A549 (cell line): ENCODE data around the gene SLC6A6. TPM values are rescaled to one million over a fixed set of nuclear protein-coding genes. Genes with fewer than 3 reads are reported as not detected.

Experiments used
- ATAC-seq, 2 experiments: fragments of 200-7000 bp in 1 of 2; fragments of >200 bp in 1 of 2; cut with Nextera tagmentation in 1 of 2; cut with Tn5 transposase in 1 of 2; 3 replicates each; pipeline versions ENCODE4 v1.8.0 to v1.9.1; 2018 to 2020; ENCODE audit warnings: mild to moderate bottlenecking in 1 of 2, moderate library complexity in 1 of 2
- CTCF ChIA-PET: fragments of 300-600 bp; sonication (Branson Sonifier 250); formaldehyde crosslinking; extraction: SDS; loops from one replicate; lab custom pipeline; 2021; ENCODE audit warnings: antibody characterized with exemption, inconsistent platforms; lab: Yijun Ruan, JAX
- POLR2A ChIA-PET: fragments of 350-600 bp; formaldehyde crosslinking; extraction: SDS; loops from one replicate; lab custom pipeline; 2021; ENCODE audit warnings: antibody characterized with exemption, inconsistent platforms; lab: Yijun Ruan, JAX
- DNase-seq, 2 experiments: peaks; one replicate each; pipeline versions ENCODE4 v3.0.0 to v3.0.0-alpha.2; 2011 to 2016; ENCODE audit warnings: low read depth in 1 of 2, low spot score in 1 of 2
- FAIRE-seq: peaks from 2 replicates; lab custom pipeline; 2011; peaks lifted over from hg19 to GRCh38; lab: Jason Lieb, UNC
- H3K27ac ChIP-seq, 2 experiments: fragments of >200 bp; sonication (Bioruptor Twin); formaldehyde crosslinking; 3 replicates each; pipeline ENCODE4 v1.5.1; 2016 to 2017
- H3K4me1 ChIP-seq: fragments of >200 bp; sonication (Bioruptor Twin); formaldehyde crosslinking; 3 replicates; pipeline ENCODE4 v1.6.1; 2016
- H3K4me2 ChIP-seq: fragments of >200 bp; sonication (Bioruptor Twin); formaldehyde crosslinking; 3 replicates; pipeline ENCODE4 v1.6.1; 2016
- H3K4me3 ChIP-seq: fragments of >200 bp; sonication (Bioruptor Twin); formaldehyde crosslinking; 3 replicates; pipeline ENCODE4 v1.5.1; 2016
- H3K9me3 ChIP-seq: fragments of >200 bp; sonication (Bioruptor Twin); formaldehyde crosslinking; 3 replicates; pipeline ENCODE4 v1.6.1; 2016
- CBX8 ChIP-seq: fragments of 200-600 bp; sonication (generic); IDR thresholded peaks from 2 replicates; pipeline ENCODE4 v1.6.1; 2016
- ESRRA ChIP-seq: fragments of 150-350 bp; IDR thresholded peaks from 2 replicates; pipeline ENCODE4 v1.6.1; 2014; ENCODE audit warnings: mild to moderate bottlenecking, low read length, borderline replicate concordance
- FOSL2 ChIP-seq, 2 experiments: fragments of 450-650 bp in 1 of 2; fragments of >200 bp in 1 of 2; sonication (Bioruptor Twin) in 1 of 2; formaldehyde crosslinking; IDR thresholded peaks; 2 replicates each; pipeline versions ENCODE4 v1.5.0 to v1.6.1; 2016 to 2020; ENCODE audit warnings: mild to moderate bottlenecking in 1 of 2, moderate library complexity in 1 of 2
- HEYL ChIP-seq: fragments of 250-450 bp; sonication (Bioruptor Pico); IDR thresholded peaks from 2 replicates; pipeline ENCODE4 v1.8.0; 2021; ENCODE audit warnings: mild to moderate bottlenecking, moderate library complexity
- HOXB5 ChIP-seq: fragments of 250-450 bp; sonication (Bioruptor Pico); IDR thresholded peaks from 2 replicates; pipeline ENCODE4 v1.5.0; 2020; ENCODE audit warnings: mild to moderate bottlenecking, moderate library complexity
- JUN ChIP-seq, 2 experiments: fragments of >200 bp; sonication (Bioruptor Twin); formaldehyde crosslinking; IDR thresholded peaks; 2 replicates in 1 of 2; 3 replicates in 1 of 2; pipeline ENCODE4 v1.6.1; 2016 to 2017
- KDM1A ChIP-seq: fragments of 200-600 bp; sonication (generic); IDR thresholded peaks from 2 replicates; pipeline ENCODE4 v1.6.1; 2016; ENCODE audit warnings: low read depth, mild to moderate bottlenecking
- MAZ ChIP-seq: fragments of 150-350 bp; IDR thresholded peaks from 2 replicates; pipeline ENCODE4 v1.6.1; 2014; ENCODE audit warnings: antibody characterized with exemption, low read depth, low read length, borderline replicate concordance
- MYC ChIP-seq: IDR thresholded peaks from 2 replicates; pipeline ENCODE4 v1.6.1; 2012; ENCODE audit warnings: mild to moderate bottlenecking, inconsistent platforms, low read length, improper control_type of control experiment, borderline replicate concordance
- NR3C1 ChIP-seq: fragments of >200 bp; sonication (Bioruptor Twin); formaldehyde crosslinking; IDR thresholded peaks from 3 replicates; pipeline ENCODE4 v1.6.1; 2017
- SMC3 ChIP-seq: fragments of >200 bp; sonication (Bioruptor Twin); formaldehyde crosslinking; IDR thresholded peaks from 3 replicates; pipeline ENCODE4 v1.6.1; 2018; ENCODE audit warnings: inconsistent platforms
- ZC3H11A ChIP-seq: fragments of 450-650 bp; IDR thresholded peaks from 2 replicates; pipeline ENCODE4 v1.6.1; 2014; ENCODE audit warnings: antibody characterized with exemption, mild to moderate bottlenecking
- ZFP36 ChIP-seq: fragments of 450-650 bp; IDR thresholded peaks from 2 replicates; pipeline ENCODE4 v1.6.1; 2014; ENCODE audit warnings: borderline replicate concordance; ENCODE audit not compliant: partially characterized antibody
- ZNF302 ChIP-seq: fragments of 250-450 bp; sonication (Bioruptor Pico); IDR thresholded peaks from 2 replicates; pipeline ENCODE4 v1.9.0; 2021; ENCODE audit warnings: inconsistent platforms, mild to moderate bottlenecking, moderate library complexity
- ZSCAN20 ChIP-seq: fragments of 250-450 bp; sonication (Bioruptor Pico); IDR thresholded peaks from 2 replicates; pipeline ENCODE4 v1.8.0; 2022; ENCODE audit warnings: mild to moderate bottlenecking, moderate library complexity
- WGBS: methylation state at CpG from one replicate; pipeline ENCODE4 v1.1.6; 2017; ENCODE audit errors: missing lambda C conversion rate; 5-methylcytosine and 5-hydroxymethylcytosine counted together
- polyA plus RNA-seq, 4 experiments: library from polyadenylated mRNA; depleted of rRNA in 3 of 4; stranded (reverse); fragments of >200 nt; fragmentation: RNase III in 1 of 4; extraction: RNeasy Plus Mini Kit Qiagen cat#74134 plus additional on column Dnase treatment in 1 of 4; gene quantifications; 2 replicates in 3 of 4; 3 replicates in 1 of 4; pipeline ENCODE4 v1.2.3, GENCODE V29; 2011 to 2017
- TF ChIP-seq, protein P1 (sequence below): fragments of >200 bp; sonication (Bioruptor Twin); formaldehyde crosslinking; IDR thresholded peaks from 2 replicates; pipeline ENCODE4 v1.6.1; 2016
- TF ChIP-seq, protein P2 (sequence below): IDR thresholded peaks from 2 replicates; pipeline ENCODE4 v1.6.1; 2012
- TF ChIP-seq, protein P3 (sequence below): fragments of 250-450 bp; sonication (Bioruptor Pico); IDR thresholded peaks from 2 replicates; pipeline ENCODE4 v1.5.0; 2021; ENCODE audit warnings: mild to moderate bottlenecking, moderate library complexity, borderline replicate concordance
- TF ChIP-seq, protein P4 (sequence below): fragments of >200 bp; sonication (Bioruptor Twin); formaldehyde crosslinking; IDR thresholded peaks from 3 replicates; pipeline ENCODE4 v1.6.1; 2016

SLC6A6 gene
- polyA plus RNA-seq, 2 of the 4 experiments (the other 2 are of a cell fraction) = 73.3 to 73.8 TPM

DNA sequence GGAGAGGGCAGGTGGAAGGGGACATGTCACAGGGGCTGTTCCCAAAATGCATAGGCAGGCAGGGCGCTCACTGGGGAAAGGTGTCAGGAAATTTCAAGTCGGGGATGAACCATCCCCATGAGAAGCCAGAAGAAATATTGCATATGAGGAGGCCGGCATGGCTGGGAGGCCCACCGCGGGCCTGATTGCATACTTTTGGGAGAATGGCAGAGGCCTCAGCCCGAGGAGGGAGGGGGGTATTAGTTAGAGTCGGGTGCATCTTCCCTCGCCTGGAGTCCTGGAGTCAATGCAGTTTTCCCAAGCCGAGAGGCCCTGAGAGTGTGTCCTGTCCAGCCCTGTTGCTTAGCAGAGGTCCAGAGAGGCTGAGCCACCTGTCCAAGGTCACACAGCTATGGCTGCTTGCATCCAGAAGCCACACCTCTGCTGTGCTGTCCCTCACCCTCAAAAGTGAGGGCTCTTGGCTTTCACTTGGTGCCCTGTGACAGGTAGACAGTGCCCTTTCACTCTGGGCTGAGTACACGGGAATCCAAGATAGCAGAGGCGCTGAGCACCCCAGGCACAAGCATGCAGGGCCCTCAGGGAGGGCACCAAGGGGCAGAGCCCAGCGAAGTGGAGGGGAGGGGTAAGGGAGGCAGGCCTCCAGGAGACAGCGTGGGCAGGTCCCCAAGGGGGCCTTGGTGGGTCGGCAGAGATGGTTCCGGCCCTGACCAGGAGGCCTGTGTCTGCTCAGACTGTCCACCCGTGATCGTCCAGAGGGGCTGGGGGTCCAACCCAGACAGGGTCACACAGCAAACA lies 89.2 kb downstream of the SLC6A6 start:
- ATAC-seq (peak in 1 of 2 experiments; percentile 17; a peak in 3 of 6 replicates), FAIRE-seq (no peak), DNase-seq (no peak)
- Histone ChIP-seq H3K9me3 (no peaks in the 10 kb centered on the region), H3K4me1 (peaks cover 11% of the 10 kb centered on the region; the same call in 2 of the 3 replicates), H3K4me3 (no peak overlapping the region), H3K4me2 (no peak overlapping the region), H3K27ac (0 out of 6 replicates have a peak overlapping the region, but pooled peaks of 1 of the 2 experiments have one; percentile 24)
- CTCF ChIA-PET = no interaction called here
- 92% methylated on average over 15 of the region's 17 CpGs for WGBS
- POLR2A ChIA-PET = no interaction called here
- no peak for TF ChIP-seq ESRRA
- TF ChIP-seq ZFP36 = peak; percentile 38
- no peak for TF ChIP-seq ZNF302 (CRISPR knock-in tag)
- TF ChIP-seq, protein P1, sequence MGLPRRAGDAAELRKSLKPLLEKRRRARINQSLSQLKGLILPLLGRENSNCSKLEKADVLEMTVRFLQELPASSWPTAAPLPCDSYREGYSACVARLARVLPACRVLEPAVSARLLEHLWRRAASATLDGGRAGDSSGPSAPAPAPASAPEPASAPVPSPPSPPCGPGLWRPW = no peak
- no peak for TF ChIP-seq CBX8
- no peak for TF ChIP-seq ZC3H11A

DNA sequence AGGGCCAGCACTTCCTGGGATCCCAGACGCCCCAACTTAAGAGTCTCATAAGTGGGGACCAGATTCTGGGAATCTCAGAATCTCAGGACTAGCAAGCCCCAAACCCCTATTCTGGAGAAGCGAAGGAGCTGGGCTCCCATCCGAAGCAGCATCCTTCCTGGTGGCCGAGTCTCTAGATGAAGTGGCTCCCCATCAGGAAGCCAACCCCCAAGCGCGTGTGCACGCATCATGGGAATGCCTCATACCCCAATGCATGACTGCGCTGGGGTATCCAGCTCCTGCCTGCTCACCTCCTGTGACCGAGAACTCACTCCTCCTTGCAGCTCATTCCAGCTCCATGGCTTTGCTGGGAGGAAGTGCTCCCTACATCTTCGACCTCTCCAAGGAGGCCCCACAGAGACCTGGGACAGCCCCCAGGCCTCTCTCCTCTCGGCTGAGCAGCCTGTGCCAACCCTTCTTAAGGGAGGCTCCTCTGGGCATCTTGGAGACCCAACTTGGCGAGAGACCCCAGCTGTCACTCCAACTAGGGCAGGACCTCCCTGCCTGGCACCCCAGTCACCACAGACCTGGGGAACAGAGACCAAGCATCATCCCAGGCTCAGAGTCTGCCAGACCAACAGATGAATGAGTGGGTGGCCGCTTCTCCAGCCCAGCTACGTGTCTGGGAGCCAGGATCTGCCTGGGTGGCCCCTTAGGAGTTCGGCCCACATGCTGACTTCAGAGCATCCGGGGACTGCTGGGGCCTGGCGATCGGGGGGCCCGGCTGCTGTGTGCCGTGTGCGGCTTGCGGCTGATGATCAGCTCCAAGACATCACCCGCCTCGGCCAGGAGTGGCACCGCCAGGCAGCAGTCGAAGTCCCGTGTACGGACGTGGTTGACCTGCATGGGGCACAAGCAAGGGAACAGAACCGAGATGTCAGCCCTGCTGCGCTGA lies 90.8 kb downstream of the SLC6A6 start:
- ChIA-PET POLR2A (no interaction called here), CTCF (interaction anchor here (0.6 to 1.5 kb wide), 7 partner anchors 9 to 428 kb away, joined by 3 to 4 read pairs (median 3); no protein-coding TSS in a partner anchor)
- peaks cover 9% of the 10 kb centered on the region; the same call in 2 of the 3 replicates for H3K4me1 ChIP-seq
- no peak for DNase-seq
- no peak overlapping the region for H3K4me2 ChIP-seq
- FAIRE-seq = no peak
- no peak overlapping the region for H3K27ac ChIP-seq
- WGBS = 90% methylated on average over 24 of the region's 31 CpGs
- no peak for TF ChIP-seq ZSCAN20
- TF ChIP-seq, protein P2, sequence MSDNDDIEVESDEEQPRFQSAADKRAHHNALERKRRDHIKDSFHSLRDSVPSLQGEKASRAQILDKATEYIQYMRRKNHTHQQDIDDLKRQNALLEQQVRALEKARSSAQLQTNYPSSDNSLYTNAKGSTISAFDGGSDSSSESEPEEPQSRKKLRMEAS = no peak
- TF ChIP-seq MAZ = no peak
- TF ChIP-seq MYC = no peak
- no peak for TF ChIP-seq HEYL (CRISPR knock-in tag)
- no peak for TF ChIP-seq FOSL2 (IDR thresholded peaks at IDR 0.05)
- no peak for TF ChIP-seq FOSL2 (CRISPR knock-in tag; IDR thresholded peaks at IDR 0.05)
- TF ChIP-seq ZC3H11A = no peak
- TF ChIP-seq KDM1A = no peak
- TF ChIP-seq ZFP36 = no peak
- TF ChIP-seq JUN (IDR thresholded peaks at IDR 0.05) = no peak
- TF ChIP-seq NR3C1 = no peak
- TF ChIP-seq SMC3 = no peak
- TF ChIP-seq HOXB5 = no peak
- TF ChIP-seq, protein P3, sequence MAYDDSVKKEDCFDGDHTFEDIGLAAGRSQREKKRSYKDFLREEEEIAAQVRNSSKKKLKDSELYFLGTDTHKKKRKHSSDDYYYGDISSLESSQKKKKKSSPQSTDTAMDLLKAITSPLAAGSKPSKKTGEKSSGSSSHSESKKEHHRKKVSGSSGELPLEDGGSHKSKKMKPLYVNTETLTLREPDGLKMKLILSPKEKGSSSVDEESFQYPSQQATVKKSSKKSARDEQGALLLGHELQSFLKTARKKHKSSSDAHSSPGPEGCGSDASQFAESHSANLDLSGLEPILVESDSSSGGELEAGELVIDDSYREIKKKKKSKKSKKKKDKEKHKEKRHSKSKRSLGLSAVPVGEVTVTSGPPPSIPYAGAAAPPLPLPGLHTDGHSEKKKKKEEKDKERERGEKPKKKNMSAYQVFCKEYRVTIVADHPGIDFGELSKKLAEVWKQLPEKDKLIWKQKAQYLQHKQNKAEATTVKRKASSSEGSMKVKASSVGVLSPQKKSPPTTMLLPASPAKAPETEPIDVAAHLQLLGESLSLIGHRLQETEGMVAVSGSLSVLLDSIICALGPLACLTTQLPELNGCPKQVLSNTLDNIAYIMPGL (CRISPR knock-in tag) = no peak
- TF ChIP-seq, protein P4, sequence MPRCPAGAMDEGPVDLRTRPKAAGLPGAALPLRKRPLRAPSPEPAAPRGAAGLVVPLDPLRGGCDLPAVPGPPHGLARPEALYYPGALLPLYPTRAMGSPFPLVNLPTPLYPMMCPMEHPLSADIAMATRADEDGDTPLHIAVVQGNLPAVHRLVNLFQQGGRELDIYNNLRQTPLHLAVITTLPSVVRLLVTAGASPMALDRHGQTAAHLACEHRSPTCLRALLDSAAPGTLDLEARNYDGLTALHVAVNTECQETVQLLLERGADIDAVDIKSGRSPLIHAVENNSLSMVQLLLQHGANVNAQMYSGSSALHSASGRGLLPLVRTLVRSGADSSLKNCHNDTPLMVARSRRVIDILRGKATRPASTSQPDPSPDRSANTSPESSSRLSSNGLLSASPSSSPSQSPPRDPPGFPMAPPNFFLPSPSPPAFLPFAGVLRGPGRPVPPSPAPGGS = no peak
- peak in 1 of 2 experiments; percentile 6; a peak in 3 of 6 replicates for ATAC-seq
- no peak overlapping the region for H3K4me3 ChIP-seq
- H3K9me3 ChIP-seq = no peaks in the 10 kb centered on the region
